ENCODE data around the gene PATE2. TPM values are rescaled to one million over a fixed set of nuclear protein-coding genes. Genes with fewer than 3 reads are reported as not detected.

Gene PATE2
- polyA plus RNA-seq, 3 donors: not detected

Other genes with a start within 250 kb of the PATE2 start
- gene EI24, start 209.4 kb downstream of the PATE2 start, polyA plus RNA-seq (ENCODE audit: insufficient read length in 3 of 3): 100 to 1,000 TPM; 103 to 131 (median 128) TPM
- 100 to 1,000 TPM; 184 to 217 (median 205) TPM for gene STT3A, start 186.0 kb downstream of the PATE2 start, polyA plus RNA-seq (ENCODE audit: insufficient read length in 3 of 3)
- gene CHEK1, start 153.7 kb downstream of the PATE2 start, polyA plus RNA-seq (ENCODE audit: insufficient read length in 3 of 3): 10 to 100 TPM; 26.8 to 29.7 (median 28.5) TPM
- gene ACRV1, start 98.0 kb downstream of the PATE2 start, polyA plus RNA-seq (ENCODE audit: insufficient read length in 3 of 3): 1 to 10 TPM in 1 of 3 donors, under 1 TPM in 2; 0.53 to 1.0 (median 0.80) TPM
- not detected for gene PATE1, start 32.5 kb downstream of the PATE2 start, polyA plus RNA-seq (ENCODE audit: insufficient read length in 3 of 3)
- under 1 TPM in 1 of 3 donors, not detected in 2; 0.13 TPM for gene PATE3, start 9.3 kb upstream of the PATE2 start, polyA plus RNA-seq (ENCODE audit: insufficient read length in 3 of 3)
- gene PATE4, start 54.5 kb upstream of the PATE2 start, polyA plus RNA-seq (ENCODE audit: insufficient read length in 3 of 3): under 1 TPM in 1 of 3 donors, not detected in 2; 0.31 TPM
- 10 to 100 TPM; 10.5 to 12.4 (median 11.4) TPM for gene HYLS1, start 108.8 kb upstream of the PATE2 start, polyA plus RNA-seq (ENCODE audit: insufficient read length in 3 of 3)
- gene PUS3, start 124.4 kb upstream of the PATE2 start, polyA plus RNA-seq (ENCODE audit: insufficient read length in 3 of 3): 10 to 100 TPM; 15.5 to 19.9 (median 17.1) TPM
- gene DDX25, start 125.7 kb upstream of the PATE2 start, polyA plus RNA-seq (ENCODE audit: insufficient read length in 3 of 3): 1 to 10 TPM; 4.7 to 5.5 (median 4.8) TPM
- under 1 TPM in 1 of 3 donors, not detected in 2; 0.06 TPM for gene VSIG10L2, start 167.2 kb upstream of the PATE2 start, polyA plus RNA-seq (ENCODE audit: insufficient read length in 3 of 3)

All from renal pelvis (tissue), 3 donors.